HPDE6-E6E7 (cell line): ENCODE measurements around the gene CDH13.

Experiments
- DNase-seq: peaks from one replicate; pipeline ENCODE4 v3.0.0; 2011; ENCODE audit warnings: missing footprints; ENCODE audit errors: extremely low spot score

CDH13 gene

DNA sequence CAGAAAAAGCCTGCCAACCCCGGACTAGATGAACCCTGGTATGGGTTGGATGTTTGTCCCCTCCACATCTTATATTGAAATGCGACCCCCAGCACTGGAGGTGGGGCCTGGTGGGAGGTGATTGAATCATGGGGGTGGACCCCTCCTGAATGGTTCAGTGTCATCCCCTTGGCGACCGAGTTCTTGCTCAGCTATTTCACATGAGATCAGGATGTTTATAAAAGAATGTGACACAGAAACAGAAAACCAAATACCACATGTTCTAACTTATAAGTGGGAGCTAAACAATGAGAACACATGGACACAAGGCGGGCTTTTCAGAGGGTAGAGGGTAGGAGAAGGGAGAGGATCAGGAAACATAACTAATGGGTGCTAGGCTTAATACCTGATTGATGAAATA is 605.0 kb downstream of the CDH13 start:
- DNase-seq = no peak

DNA sequence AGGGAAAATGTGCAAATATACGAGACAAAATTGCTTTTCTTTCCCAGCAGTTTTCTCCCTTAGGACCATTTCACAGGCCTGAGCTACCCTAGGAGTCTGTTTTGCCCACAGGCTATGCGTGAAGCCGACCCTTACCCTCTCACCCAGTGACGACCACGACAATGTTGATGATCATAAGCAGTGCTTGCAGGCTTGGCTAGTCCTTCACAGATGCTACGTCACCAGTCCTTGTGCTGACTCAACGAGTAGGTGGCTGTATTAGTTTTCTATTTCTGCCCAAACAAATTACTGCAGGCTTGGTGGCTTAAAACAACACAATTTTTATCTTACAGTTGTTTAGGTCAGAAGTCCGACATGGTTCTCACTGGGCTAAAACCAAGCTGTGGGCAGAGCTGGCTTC is 606.4 kb downstream of the CDH13 start:
- DNase-seq = no peak

DNA sequence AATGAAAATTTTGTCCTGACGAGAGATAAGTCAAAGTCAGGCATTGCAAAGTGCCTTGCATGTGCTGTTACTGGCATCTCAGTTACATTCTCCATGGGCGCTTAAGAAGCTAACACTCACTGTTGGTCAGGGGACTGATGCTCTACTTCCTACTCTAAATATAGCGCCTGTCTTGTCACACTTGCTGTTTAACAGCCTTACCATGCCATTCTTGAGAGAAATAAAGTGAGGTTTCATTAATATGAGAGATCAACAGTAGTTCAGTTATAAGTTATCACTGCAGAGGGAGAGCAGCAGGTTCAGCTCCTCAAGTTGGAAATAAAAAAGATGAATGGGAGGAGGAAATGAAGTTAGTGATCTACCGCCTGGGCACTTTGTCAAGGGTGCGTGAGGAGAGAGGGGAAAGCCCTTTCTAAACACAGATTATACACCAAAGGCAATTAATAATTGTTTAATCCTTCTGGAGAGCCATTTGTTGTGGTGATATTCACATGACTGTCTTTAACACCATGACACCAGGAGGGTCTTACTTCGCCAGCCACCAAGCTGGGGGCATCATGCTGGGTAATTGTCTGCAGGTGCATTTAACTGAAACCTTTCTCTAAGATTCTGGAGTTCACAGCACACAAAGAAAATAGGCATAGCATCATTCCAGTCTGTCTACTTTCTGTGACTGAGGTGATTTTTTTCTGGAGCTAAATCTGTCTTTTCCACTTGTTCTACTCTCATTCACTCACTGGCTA is 612.4 kb downstream of the CDH13 start:
- DNase-seq = no peak

GRCh38 chr16:83244057-83244456 is 617.3 kb downstream of the CDH13 start:
- no peak for DNase-seq

DNA sequence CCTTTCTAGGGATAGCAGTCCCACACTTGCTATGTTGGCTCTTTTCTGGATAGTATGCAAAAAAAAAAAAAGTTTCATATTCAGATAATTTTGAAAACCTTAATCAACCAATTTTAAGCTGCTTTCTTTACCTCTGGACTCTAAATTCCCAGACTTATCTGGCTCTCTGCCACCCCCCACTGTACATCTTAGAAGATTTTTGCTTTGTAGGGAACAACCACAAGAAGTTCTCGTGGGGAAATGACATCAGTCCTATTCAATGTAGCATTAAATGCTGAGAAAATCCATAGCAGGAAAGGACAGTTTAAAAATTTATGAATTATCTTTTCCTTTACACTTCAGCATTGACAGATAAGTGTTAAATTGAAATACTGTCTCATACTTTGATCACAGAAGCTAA is 618.3 kb downstream of the CDH13 start:
- no peak for DNase-seq

- DNase-seq = no peak
Measured at GRCh38 chr16:83247767-83248372, 621.1 kb downstream of the CDH13 start.

DNA sequence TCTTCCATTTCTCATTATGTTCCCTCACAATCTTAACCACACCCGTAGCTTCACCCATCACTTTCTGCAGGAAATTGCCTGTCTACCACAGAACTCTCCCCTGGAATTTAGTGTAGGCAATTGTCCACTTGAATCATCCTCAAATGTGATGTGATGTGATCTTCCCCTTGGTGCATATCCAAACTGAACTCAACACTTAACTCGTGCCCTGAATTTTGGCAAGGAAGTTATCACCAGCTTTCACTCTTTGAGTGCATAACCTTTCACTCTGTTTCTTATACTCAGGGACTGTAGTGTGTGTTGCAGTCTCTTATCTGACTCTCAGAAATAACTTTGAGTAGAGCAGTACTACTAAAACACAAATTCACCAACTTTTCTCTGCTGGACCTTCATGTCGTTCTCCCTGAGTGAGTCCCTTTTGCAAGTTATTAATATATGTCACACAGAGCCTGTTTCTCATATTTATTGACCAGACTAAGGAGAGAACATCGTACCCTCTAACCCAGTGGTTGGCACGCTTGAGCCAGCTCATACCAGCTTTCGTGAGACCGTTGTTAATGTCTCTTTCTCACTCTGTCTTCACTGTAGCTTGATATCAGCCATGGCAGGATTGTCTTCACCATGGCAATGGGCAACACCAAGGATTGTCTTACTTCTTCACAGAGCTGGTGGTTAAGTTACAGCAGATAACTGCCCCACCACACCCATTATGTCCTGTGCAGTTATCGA is 622.1 kb downstream of the CDH13 start:
- no peak for DNase-seq

DNA sequence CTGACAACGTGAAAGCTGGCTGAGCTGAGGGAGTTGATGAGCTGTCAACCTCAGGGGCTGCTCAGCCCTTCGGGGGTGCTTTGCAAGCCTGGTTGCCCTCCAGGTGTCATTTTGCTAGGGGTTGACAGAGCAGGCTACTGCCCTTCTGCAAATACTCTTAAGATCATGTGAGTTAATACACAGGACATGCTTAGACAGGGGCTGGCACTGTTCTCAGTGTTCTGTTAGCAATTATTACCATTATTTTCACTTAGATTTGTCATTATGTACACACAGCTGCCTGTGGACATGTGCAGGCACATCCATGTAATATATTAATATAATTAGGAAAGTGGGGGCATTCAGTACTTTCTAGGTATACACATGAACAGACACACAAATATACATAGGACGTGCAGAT is 626.8 kb downstream of the CDH13 start:
- no peak for DNase-seq

- DNase-seq = no peak
Measured at GRCh38 chr16:83258366-83258928, 631.7 kb downstream of the CDH13 start.

GRCh38 chr16:83266848-83267553 is 640.2 kb downstream of the CDH13 start:
- DNase-seq = no peak

GRCh38 chr16:83268169-83268568 is 641.4 kb downstream of the CDH13 start:
- DNase-seq = no peak

DNA sequence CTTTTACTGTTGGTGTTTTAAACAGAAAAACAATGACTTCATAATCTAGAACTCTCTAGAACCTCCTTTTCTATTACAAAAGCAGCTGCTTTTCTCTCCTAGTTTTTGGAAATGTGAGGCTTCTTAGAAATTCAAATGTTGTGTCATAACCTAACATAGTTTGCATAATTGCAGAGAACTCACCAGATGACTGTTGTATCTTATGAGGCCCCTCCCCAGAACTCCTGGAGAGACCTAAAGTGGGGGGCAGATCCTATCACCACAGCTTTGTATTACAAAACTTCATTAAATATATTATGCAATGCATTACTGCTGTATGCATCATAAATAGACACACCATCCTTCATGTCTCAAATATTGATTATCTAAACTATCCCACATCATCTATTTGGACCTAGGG is 642.3 kb downstream of the CDH13 start:
- DNase-seq = no peak

DNA sequence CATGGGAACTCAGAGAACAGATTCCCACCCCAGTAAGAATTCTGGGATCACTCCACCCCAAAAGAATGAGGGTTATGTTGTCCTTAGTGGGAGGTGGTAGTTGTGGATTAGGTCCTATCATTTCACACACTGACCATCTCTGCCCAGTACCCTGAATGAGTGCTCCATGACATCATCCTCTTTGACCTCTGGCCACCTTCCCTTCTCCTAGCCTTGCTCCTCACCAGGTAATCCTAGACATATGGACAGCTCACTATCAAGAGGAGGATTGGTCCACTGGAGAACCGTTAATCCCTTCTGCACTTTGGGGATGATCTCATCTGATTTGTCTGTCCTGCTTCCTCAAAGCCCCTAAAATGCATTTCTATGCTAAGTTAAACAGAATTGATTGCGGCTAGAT is 642.8 kb downstream of the CDH13 start:
- DNase-seq = no peak

DNA sequence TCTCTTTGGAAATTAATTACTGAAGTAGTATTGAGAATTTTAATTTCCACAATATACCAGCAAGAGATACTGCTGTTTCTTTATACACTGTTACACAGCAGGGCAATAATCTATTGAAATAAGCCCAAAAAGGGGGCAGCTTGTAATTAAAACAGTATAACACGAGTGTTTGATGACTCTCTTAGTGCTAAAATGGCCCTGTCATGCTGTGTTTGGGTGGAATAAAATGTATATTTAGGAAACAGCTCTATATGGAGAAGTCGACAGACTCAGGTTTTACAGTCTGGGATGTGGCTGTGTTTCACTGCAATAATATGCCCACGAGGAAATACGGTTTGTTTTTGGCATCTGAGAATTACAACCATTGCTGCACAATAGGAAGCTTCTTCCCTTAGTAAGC is 643.3 kb downstream of the CDH13 start:
- no peak for DNase-seq

DNA sequence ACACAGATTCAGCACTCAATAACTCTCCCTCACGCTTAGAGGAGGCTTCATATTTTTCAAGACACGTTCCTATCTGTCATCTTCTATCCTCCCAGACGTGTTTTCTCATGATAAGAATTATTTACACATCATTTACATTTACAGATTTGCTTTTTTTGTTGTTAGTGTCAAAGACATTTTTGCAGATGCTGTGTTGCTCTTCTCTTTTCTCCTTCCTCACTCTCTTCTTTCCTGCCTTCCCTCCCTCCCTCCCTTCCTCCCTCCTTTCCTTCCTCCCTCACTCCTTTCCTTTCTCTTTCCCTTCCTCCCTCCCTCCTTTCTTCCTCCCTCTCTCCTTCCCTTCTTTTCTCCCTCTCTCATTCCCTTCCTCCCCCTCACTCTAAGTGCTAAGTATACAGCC is 643.9 kb downstream of the CDH13 start:
- DNase-seq = no peak

- no peak for DNase-seq
Measured at GRCh38 chr16:83271123-83271522, 644.4 kb downstream of the CDH13 start.

DNA sequence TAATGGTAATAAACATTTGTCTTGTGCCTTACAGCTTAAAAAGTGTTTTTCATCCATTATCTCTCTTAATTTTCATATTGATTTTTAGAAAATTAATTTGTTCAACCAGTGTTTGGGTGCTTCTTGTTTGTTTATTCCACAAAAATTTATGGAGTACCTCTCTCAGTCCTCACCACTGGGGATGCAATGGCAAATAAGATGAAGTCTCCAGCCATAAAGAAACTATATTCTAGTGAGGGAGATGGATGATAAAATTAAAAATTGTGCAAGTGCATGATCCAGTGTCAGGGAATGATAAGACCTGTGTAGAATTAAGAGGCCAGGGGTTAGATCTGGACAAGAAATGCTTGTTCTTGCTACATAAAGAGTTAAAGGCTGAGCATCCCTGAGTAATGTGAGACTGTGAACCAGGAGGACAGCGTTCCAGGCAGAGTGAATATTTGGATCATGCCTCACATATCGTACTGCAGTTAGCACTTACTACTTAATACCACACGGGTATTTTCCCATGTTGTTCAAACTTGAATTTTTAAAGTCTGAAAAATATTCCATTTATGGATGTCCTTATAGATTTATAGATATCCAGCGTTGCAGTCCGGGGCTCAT is 645.3 kb downstream of the CDH13 start:
- DNase-seq = no peak

GRCh38 chr16:83272843-83273242 is 646.1 kb downstream of the CDH13 start:
- DNase-seq = no peak

GRCh38 chr16:83273504-83274173 is 646.9 kb downstream of the CDH13 start:
- no peak for DNase-seq

GRCh38 chr16:83279251-83279650 is 652.5 kb downstream of the CDH13 start:
- no peak for DNase-seq

GRCh38 chr16:83285921-83286320 is 659.2 kb downstream of the CDH13 start:
- no peak for DNase-seq
